ENCODE measurements around the gene NPFF.

DNA sequence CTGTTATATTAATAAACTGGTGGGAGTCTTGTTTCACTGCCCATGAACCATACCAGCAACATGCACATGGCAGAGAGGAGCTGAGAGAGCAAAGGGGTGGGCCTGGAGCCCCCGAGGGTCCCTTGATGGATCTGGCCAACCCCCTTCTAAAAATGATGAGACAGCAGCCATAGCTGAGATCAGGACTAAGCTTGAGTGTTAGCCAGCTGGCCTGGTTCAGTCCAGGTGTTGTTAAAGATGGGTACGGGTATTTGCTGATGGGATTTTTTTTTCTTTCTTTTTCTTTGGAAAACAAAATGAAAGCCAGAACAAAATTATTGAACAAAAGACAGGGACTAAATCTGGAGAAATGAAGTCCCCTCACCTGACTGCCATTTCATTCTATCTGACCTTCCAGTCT lies 39.4 kb downstream of the NPFF start:
- TF ChIP-seq POLR2A (IDR thresholded peaks at IDR 0.05), result no peak
- TF ChIP-seq, protein P1, sequence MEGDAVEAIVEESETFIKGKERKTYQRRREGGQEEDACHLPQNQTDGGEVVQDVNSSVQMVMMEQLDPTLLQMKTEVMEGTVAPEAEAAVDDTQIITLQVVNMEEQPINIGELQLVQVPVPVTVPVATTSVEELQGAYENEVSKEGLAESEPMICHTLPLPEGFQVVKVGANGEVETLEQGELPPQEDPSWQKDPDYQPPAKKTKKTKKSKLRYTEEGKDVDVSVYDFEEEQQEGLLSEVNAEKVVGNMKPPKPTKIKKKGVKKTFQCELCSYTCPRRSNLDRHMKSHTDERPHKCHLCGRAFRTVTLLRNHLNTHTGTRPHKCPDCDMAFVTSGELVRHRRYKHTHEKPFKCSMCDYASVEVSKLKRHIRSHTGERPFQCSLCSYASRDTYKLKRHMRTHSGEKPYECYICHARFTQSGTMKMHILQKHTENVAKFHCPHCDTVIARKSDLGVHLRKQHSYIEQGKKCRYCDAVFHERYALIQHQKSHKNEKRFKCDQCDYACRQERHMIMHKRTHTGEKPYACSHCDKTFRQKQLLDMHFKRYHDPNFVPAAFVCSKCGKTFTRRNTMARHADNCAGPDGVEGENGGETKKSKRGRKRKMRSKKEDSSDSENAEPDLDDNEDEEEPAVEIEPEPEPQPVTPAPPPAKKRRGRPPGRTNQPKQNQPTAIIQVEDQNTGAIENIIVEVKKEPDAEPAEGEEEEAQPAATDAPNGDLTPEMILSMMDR (IDR thresholded peaks at IDR 0.05), result no peak

Measured in sigmoid colon (tissue), 3 donors.